Stimulated activated CD8-positive, alpha-beta memory T cell treated with anti-CD3 and anti-CD28 coated beads, Interleukin-4, amount 100 ng/mL, for 24 hours (primary cell): ENCODE data around the gene MAFB.
A peak's percentile ranks its signal among the peaks of the same experiment; 100 is the strongest.

ENCODE experiments used
- DNase-seq: peaks from one replicate; pipeline ENCODE4 v3.0.0-alpha.2; 2020; ENCODE audit warnings: low read depth

The MAFB gene

GRCh38 chr20:40702504-40702903 lies 13.5 kb upstream of the MAFB start:
- DNase-seq, result no peak

- DNase-seq, result no peak
These were observed 9.7 kb upstream of the MAFB start for GRCh38 chr20:40698744-40699143.

- DNase-seq, result no peak
These were observed 9.2 kb upstream of the MAFB start for GRCh38 chr20:40698281-40698680.

DNA sequence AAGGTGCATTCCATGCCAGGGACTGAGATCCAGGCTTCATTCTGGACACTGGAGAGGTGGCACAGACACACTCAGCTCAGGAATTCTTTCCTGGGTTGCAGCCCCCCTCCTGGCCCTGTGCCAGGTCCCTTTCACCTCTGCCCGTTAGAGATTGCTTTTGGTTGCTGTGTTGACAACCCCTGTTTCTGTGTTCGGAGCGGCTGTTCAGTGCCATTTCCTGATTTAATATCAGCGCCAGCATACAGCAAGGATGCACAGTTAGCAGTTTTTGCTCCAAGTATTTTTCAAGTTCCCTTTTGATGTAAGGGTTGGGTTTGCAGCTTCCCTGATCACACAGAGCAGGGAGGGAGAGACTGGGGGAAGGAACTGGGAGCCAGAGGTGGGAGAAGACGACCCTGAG lies 8.5 kb upstream of the MAFB start:
- no peak for DNase-seq

- DNase-seq, result no peak
These were observed 6.2 kb upstream of the MAFB start for GRCh38 chr20:40695214-40695613.

- no peak for DNase-seq
These were observed 5.2 kb upstream of the MAFB start for GRCh38 chr20:40694246-40694645.

GRCh38 chr20:40692240-40693011 lies 3.4 kb upstream of the MAFB start:
- no peak for DNase-seq

DNA sequence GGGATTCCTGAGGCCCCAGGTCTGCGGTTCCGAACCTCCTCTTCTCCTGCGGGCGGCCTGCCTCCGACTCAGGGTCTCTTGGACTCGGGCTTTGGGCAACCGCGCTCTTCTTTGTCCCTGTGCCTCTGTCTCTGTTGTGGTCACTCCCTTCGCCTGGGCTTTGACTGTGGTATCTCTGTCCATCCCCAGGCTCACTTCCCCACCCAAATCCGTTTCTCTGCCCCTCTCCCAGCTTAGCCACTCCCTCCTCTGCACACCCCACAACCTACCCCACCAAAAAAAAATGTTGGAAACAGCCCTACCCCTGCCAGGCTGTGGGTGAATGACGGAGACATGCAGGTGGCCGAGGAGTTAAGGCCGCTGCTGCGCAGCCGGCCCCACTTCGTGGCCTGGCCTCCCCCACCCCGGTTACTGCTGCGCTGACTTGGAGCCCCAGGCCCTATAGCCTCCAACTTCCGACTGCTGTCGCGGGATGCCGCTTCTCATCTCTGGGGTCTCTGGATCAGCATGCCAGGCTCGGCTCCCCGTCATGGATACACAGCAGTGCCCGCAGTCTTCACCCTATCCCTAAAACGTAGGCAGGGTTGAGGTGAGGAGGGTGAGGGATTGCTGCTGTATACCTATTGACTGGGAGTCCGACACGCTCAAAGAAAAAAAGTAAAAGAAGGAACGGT lies 2.7 kb upstream of the MAFB start:
- DNase-seq, result no peak

- DNase-seq, result no peak
These were observed 2.0 kb upstream of the MAFB start for GRCh38 chr20:40690836-40691565.

DNA sequence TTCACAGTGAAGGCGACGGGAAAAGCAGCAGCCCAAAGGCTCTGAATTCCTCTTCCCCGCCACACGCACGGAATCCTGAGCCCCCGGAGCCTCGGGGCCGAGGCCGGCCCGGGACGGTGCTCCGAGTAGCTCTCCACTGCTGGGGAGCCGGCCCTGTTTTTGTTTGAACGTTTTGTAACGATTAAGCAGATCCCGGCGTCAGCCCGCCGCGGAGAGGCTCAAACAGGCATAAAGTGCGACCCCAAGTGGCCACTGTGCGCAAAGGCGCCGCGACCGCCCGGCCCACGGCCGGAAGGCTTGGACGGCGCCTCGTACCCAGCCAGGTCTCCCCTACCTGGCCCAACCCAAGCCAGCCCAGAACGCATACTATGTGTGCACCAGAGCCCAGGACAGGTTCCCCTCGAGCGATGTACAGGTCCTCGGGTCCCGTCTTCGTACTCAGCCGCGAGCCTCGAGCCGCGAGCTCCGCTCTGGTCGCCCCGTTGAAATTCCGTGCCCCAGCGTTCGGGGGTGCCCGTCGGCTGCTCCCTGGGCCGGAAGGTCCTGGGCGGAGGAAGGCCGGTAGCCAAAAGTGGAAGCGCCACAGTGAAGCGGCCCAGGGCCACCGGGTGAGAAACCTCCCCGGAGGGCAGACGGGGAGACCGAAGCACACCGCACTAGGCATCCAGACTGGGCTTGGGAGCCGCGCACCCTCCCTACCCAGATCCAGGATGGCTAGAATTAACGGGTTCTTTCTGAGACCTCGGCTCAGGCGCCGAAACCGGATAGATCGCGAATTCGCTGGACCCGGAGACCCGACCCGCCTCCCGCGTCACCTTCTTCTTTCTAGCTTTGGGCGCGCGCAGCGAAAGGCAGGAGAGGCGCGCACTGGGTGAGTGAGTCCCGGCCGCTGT lies 1.2 kb upstream of the MAFB start:
- DNase-seq, result peak; percentile 63

DNA sequence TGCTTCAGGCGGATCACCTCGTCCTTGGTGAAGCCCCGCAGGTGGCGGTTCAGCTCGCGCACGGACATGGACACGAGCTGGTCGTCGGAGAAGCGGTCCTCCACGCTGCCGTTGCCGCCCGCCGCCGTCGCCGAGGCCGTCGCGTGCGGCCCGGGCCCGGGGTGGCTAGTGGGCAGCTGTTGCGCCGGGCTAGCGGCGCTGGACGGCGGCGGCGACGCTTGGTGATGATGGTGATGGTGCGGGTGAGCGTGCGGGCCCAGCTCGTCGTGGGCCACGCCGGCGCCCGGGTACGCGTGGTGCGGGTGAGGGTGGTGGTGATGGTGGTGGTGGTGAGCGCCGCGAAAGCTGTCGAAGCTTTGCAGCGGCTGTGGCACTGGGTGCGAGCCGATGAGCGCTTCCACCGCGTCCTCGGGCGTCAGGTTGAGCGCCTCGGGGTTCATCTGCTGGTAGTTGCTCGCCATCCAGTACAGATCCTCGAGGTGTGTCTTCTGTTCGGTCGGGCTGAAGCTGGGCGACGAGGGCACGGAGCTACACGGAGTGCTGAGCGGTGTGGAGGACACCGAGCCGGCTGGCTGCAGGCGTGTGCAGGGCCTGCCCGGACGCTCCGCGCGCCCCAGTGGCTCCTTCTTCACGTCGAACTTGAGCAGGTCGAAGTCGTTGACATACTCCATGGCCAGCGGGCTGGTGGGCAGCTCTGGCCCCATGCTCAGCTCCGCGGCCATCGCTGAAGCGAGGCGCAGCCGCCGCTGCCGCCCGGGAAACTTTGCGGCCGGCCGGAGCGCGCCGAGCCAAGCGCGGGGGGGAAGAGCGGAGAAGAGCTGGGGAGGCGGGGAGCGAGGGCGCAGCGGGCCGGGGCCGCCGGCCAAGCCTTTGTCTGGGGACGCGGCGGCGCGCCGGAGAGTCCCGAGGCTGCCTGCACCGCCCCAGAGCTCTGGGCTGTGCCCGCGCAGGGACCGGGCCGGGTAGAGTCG lies 622 bp downstream of the MAFB start:
- no peak for DNase-seq

DNA sequence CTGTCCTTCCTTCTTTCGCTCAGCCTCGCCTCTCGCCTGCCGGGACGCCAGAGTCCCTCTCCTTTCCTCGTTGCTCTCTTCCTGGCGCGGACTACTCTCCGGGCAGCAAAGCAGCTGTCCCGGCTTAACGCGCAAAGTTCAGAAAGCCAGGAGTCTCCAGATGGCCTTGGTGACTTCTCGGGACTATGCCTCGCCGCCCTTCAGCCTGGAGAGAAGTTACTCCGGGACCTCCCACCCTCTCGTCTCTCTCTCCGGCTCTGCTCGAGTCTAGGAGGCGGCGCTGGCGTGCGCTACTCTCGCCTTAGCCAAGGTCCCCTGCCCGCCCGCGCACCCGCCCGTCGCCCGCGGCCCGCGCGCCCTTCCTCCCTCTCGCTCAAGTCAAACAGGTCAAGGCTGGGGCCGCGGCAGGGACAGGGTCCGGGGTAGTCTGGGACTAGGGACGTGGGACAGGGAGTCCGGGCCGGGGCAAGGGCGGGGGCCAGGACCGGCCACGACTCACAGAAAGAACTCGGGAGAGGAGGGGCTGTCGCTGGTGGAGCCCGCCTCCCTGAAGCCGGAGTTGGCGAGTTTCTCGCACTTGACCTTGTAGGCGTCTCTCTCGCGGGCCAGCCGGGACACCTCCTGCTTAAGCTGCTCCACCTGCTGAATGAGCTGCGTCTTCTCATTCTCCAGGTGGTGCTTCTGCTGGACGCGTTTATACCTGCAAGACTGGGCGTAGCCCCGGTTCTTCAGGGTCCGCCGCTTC lies 1.5 kb downstream of the MAFB start:
- DNase-seq, result no peak

GRCh38 chr20:40686893-40687292 lies 2.1 kb downstream of the MAFB start:
- no peak for DNase-seq

DNA sequence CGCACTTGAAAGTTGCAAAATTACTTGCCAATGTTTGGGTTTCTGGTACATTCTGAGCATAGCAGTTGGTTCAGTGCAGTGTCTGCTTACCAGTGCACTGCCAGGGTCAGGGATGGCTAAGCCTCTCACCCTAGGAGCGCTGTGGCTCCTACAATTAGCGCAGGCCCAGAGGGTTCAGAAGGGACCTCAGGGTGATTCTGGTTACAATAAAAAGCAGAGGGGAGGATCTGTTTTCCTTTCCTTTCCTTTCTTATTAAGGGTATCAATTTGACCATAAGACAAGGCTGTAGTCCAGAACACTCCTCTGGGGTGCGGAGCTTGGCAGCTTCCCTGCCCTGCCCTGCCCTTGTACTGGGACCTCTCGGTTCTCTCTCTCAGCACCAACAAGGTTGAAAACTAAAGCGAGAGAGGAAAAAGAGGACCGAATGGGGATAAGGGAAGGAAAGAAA lies 2.6 kb downstream of the MAFB start:
- DNase-seq, result no peak

DNA sequence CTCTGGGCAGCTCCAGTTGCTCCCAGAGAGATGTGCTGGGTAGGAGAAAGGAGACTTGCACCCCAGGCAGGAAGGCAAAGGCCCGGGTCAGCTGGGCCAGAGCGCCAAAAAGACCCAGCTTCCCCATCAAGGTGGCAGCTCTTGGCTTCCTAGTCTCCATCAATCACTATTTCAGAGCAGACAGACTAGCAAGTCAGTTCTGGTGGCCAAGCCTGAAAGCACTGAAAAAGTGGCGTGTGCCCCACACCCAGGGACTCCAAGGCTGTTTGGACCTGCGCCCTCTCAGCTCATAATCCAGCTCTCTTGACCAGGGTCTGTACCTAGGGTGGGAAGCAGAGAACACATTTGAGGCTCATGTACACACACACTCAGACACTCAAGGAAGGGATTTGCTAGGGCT lies 3.7 kb downstream of the MAFB start:
- DNase-seq, result no peak

DNA sequence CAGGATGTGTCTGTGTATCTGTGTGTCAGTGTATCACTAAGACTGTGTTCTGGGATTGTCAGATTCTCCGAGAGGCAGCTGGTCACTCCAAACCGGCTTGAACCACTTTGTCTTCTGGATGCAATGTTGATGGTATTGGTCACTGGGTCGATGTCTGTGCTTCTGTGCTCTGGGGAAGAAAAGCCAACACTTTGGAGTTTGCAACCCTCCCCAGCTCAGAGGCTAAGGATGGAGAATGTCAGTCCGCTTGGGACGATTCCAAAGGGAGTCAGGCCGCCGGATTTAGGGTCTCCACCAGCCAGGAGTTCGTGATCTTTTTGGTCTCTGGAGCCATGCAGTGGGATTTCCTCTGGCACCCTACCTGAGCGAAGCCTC lies 5.2 kb downstream of the MAFB start:
- no peak for DNase-seq

GRCh38 chr20:40683221-40683893 lies 5.7 kb downstream of the MAFB start:
- no peak for DNase-seq

GRCh38 chr20:40682104-40682981 lies 6.7 kb downstream of the MAFB start:
- DNase-seq, result no peak

DNA sequence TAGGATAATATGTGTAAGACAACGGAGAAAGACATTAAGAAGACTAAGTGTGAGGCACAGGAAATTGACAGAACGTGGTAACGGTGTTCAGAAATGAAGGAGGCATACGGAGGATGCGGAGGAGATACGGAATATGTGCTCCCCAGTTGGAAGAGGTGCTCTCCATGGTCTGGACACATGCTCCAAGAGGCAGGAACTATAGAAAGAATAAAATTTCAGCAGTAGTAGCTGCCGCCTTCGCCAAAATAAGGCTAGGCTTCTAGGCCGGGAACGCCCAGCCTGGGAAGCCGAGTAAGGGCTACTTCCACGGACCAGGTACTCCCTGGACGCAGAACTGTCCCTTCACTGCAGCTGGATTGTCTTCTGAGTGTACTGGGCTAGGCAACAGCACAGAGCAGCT lies 7.4 kb downstream of the MAFB start:
- no peak for DNase-seq
